SK-N-SH (cell line): ENCODE results near the gene MTF2. TPM values are rescaled to one million over a fixed set of nuclear protein-coding genes. Genes with fewer than 3 reads are reported as not detected.
A peak's percentile ranks its signal among the peaks of the same experiment; 100 is the strongest.

Experiments used
- CTCF ChIA-PET: fragments of 300-600, 350-600 bp; formaldehyde crosslinking; extraction: SDS; loops from one replicate; lab custom pipeline; 2021; lab: Yijun Ruan, JAX
- POLR2A ChIA-PET: fragments of 350-600 bp; sonication (Branson Sonifier 250); formaldehyde crosslinking; extraction: SDS; loops from one replicate; lab custom pipeline; 2020; ENCODE audit warnings: antibody characterized with exemption, inconsistent platforms; lab: Yijun Ruan, JAX
- DNase-seq: peaks from one replicate; pipeline ENCODE4 v3.0.0; 2012
- H2AFZ ChIP-seq: fragments of 200-600 bp; sonication (generic); 2 replicates; pipeline ENCODE4 v1.8.1; 2016; ENCODE audit warnings: antibody characterized with exemption, mild to moderate bottlenecking, low read depth
- H3F3A ChIP-seq: fragments of 200-600 bp; sonication (generic); replicated peaks from 2 replicates; pipeline ENCODE3; 2016; ENCODE audit warnings: antibody characterized with exemption, mild to moderate bottlenecking; ENCODE audit not compliant: insufficient read depth
- H3K27ac ChIP-seq, 2 experiments: fragments of 200-500 bp in 1 of 2; fragments of 200-600 bp in 1 of 2; sonication (Bioruptor generic) in 1 of 2; sonication (generic), shearing (Covaris generic) in 1 of 2; 2 replicates each; pipeline versions ENCODE4 v1.5.1 to v1.6.1; 2014 to 2016; ENCODE audit warnings: low read depth in 2 of 2, inconsistent platforms in 1 of 2, low read length in 1 of 2, mild to moderate bottlenecking in 1 of 2, mixed read lengths in 1 of 2
- H3K27me3 ChIP-seq: fragments of 200-600 bp; sonication (generic), shearing (Covaris generic); 2 replicates; pipeline ENCODE4 v1.6.1; 2016; ENCODE audit warnings: mixed run types; ENCODE audit not compliant: insufficient read depth
- H3K36me3 ChIP-seq, 2 experiments: fragments of 200-500 bp in 1 of 2; fragments of 200-600 bp in 1 of 2; sonication (Bioruptor generic) in 1 of 2; sonication (generic) in 1 of 2; replicated peaks in 1 of 2; 2 replicates each; pipeline versions ENCODE3 to v1.5.1; 2014 to 2016; ENCODE audit warnings: low read length in 1 of 2, mild to moderate bottlenecking in 1 of 2; ENCODE audit not compliant: insufficient read depth in 2 of 2, control insufficient read depth in 1 of 2
- H3K4me1 ChIP-seq, 2 experiments: fragments of 200-500 bp in 1 of 2; fragments of 200-600 bp in 1 of 2; sonication (Bioruptor generic) in 1 of 2; sonication (generic), shearing (Covaris generic) in 1 of 2; 2 replicates each; pipeline versions ENCODE4 v1.5.1 to v1.6.1; 2014 to 2016; ENCODE audit warnings: low read depth in 1 of 2, low read length in 1 of 2, mixed run types in 1 of 2; ENCODE audit not compliant: insufficient read depth in 2 of 2, control insufficient read depth in 1 of 2
- H3K4me2 ChIP-seq: fragments of 200-600 bp; sonication (generic), shearing (Covaris generic); 2 replicates; pipeline ENCODE4 v1.6.1; 2017; ENCODE audit warnings: mixed run types
- H3K4me3 ChIP-seq, 2 experiments: fragments of 200-500 bp in 1 of 2; fragments of 200-600 bp in 1 of 2; sonication (Bioruptor generic) in 1 of 2; sonication (generic), shearing (Covaris generic) in 1 of 2; 2 replicates each; pipeline versions ENCODE4 v1.5.1 to v1.8.1; 2014 to 2016; ENCODE audit warnings: low read depth in 2 of 2, inconsistent platforms in 1 of 2, low read length in 1 of 2, mild to moderate bottlenecking in 1 of 2, mixed read lengths in 1 of 2, moderate library complexity in 1 of 2
- H3K79me2 ChIP-seq: fragments of 200-600 bp; sonication (generic); 2 replicates; pipeline ENCODE4 v1.8.1; 2017; ENCODE audit warnings: mild to moderate bottlenecking; ENCODE audit not compliant: insufficient read depth
- H3K9ac ChIP-seq: fragments of 200-600 bp; sonication (generic); 2 replicates; pipeline ENCODE4 v1.6.1; 2017; ENCODE audit warnings: mixed run types
- H3K9me2 ChIP-seq: fragments of 200-600 bp; sonication (generic); 2 replicates; pipeline ENCODE4 v1.6.1; 2017; ENCODE audit warnings: mixed run types
- H3K9me3 ChIP-seq: fragments of 200-600 bp; sonication (generic); 2 replicates; pipeline ENCODE4 v1.6.1; 2017; ENCODE audit warnings: mixed run types, mild to moderate bottlenecking, moderate library complexity
- H4K20me1 ChIP-seq: fragments of 200-600 bp; sonication (generic); 2 replicates; pipeline ENCODE4 v1.6.1; 2017; ENCODE audit warnings: mild to moderate bottlenecking, mixed run types; ENCODE audit not compliant: insufficient read depth
- CHD2 ChIP-seq: fragments of 150-350 bp; IDR thresholded peaks from 2 replicates; pipeline ENCODE4 v1.6.1; 2018; ENCODE audit warnings: low read length; ENCODE audit not compliant: partially characterized antibody
- ELF1 ChIP-seq: IDR thresholded peaks from 2 replicates; pipeline ENCODE4 v1.4.0; 2012
- EP300 ChIP-seq, 2 experiments: IDR thresholded peaks; 2 replicates each; pipeline versions ENCODE4 v1.4.0 to v1.6.1; 2012; ENCODE audit warnings: borderline replicate concordance in 1 of 2, low read depth in 1 of 2, low read length in 1 of 2
- EZH2phosphoT487 ChIP-seq: fragments of 200-600 bp; sonication (generic); IDR thresholded peaks from 2 replicates; pipeline ENCODE4 v1.6.1; 2017; ENCODE audit warnings: low read depth, mixed run types, mild to moderate bottlenecking, antibody characterized with exemption, moderate library complexity, borderline replicate concordance
- FOXJ3 ChIP-seq: sonication (generic); formaldehyde crosslinking; IDR thresholded peaks from 2 replicates; pipeline ENCODE4 v1.5.1; 2020; ENCODE audit warnings: mild to moderate bottlenecking, missing genetic modification reagents
- FOXM1 ChIP-seq: IDR thresholded peaks from 2 replicates; pipeline ENCODE4 v1.4.0; 2012; ENCODE audit warnings: low read depth, mild to moderate bottlenecking
- JUND ChIP-seq: IDR thresholded peaks from 2 replicates; pipeline ENCODE4 v1.4.0; 2012
- MEF2A ChIP-seq: IDR thresholded peaks from 2 replicates; pipeline ENCODE4 v1.4.0; 2012; ENCODE audit warnings: low read depth, borderline replicate concordance
- POLR2AphosphoS5 ChIP-seq: IDR thresholded peaks from 2 replicates; pipeline ENCODE4 v1.6.1; 2012; ENCODE audit warnings: low read depth, low read length
- RAD21 ChIP-seq: IDR thresholded peaks from 2 replicates; pipeline ENCODE4 v1.6.1; 2012; ENCODE audit warnings: mild to moderate bottlenecking, low read length
- RFX5 ChIP-seq: IDR thresholded peaks from 2 replicates; pipeline ENCODE4 v1.6.1; 2012; ENCODE audit warnings: mild to moderate bottlenecking, improper control_type of control experiment, low read length
- SIN3A ChIP-seq: IDR thresholded peaks from 2 replicates; pipeline ENCODE4 v1.6.1; 2012; ENCODE audit warnings: low read depth, mild to moderate bottlenecking, low read length, moderate library complexity, borderline replicate concordance
- SMC3 ChIP-seq: IDR thresholded peaks from 2 replicates; pipeline ENCODE4 v1.6.1; 2012; ENCODE audit warnings: low read depth, low read length, improper control_type of control experiment
- TCF12 ChIP-seq: IDR thresholded peaks from 2 replicates; pipeline ENCODE4 v1.4.0; 2012
- TEAD4 ChIP-seq: IDR thresholded peaks from 2 replicates; pipeline ENCODE4 v1.4.0; 2012; ENCODE audit warnings: mild to moderate bottlenecking, borderline replicate concordance; ENCODE audit not compliant: insufficient read depth
- YY1 ChIP-seq: IDR thresholded peaks from 2 replicates; pipeline ENCODE4 v1.4.0; 2012; ENCODE audit warnings: low read depth, mild to moderate bottlenecking
- WGBS: methylation state at CpG from one replicate; pipeline ENCODE4 v1.1.6; 2017; ENCODE audit warnings: low lambda C conversion rate; 5-methylcytosine and 5-hydroxymethylcytosine counted together
- polyA plus RNA-seq, 3 experiments: library from polyadenylated mRNA; depleted of rRNA; stranded (reverse); fragments of >200 nt; gene quantifications; 2 replicates each; pipeline ENCODE4 v1.2.3, GENCODE V29; 2012
- TF ChIP-seq, protein P1 (sequence below): IDR thresholded peaks from 2 replicates; pipeline ENCODE4 v1.6.1; 2012; ENCODE audit warnings: mild to moderate bottlenecking, low read depth, low read length, moderate library complexity
- TF ChIP-seq, protein P2 (sequence below): fragments of 150-350 bp; IDR thresholded peaks from 2 replicates; pipeline ENCODE4 v1.6.1; 2016; ENCODE audit warnings: mild to moderate bottlenecking, low read depth, low read length
- TF ChIP-seq, protein P3 (sequence below): fragments of 150-350 bp; IDR thresholded peaks from 2 replicates; pipeline ENCODE4 v1.6.1; 2017; ENCODE audit warnings: antibody characterized with exemption, low read length, low read depth, borderline replicate concordance

Gene MTF2
- polyA plus RNA-seq, 1 of the 3 experiments (the other 2 are of a cell fraction) = 11.9 TPM

DNA sequence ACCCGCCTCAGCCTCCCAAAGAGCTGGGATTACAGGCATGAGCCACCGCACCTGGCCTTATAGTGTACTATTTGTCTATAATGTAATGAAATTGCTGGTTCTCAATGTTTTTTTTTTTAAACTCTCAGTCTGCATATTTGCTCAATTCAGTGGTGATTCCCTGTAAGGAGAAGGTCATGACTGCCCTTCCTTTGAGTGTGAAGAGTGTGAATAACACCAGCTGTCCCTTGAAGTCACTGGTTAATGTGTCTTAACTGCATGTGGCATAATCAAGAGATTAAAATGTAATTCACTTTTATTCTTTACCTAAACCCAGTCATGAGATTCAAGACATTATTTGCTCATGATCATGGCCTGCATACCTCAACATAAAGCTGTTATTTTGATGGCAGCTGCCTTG lies 30.5 kb downstream of the MTF2 start:
- Histone ChIP-seq H4K20me1 (no peaks in the 10 kb centered on the region; the same call in 1 of the 2 replicates), H3K4me1 (peaks cover 0 to 16% of the 10 kb centered on the region in 2 experiments; a peak in 2 of 4 replicates), H3K4me2 (no peak overlapping the region), H3K79me2 (peaks cover 100% of the 10 kb centered on the region), H3K27ac (no peak overlapping the region), H2AFZ (no peak overlapping the region), H3K9ac (no peak overlapping the region), H3K27me3 (no peaks in the 10 kb centered on the region), H3F3A (peaks cover 4% of the 10 kb centered on the region), H3K4me3 (no peak overlapping the region), H3K36me3 (peaks cover 3 to 36% of the 10 kb centered on the region in 2 experiments), H3K9me2 (no peaks in the 10 kb centered on the region), H3K9me3 (peaks cover 3% of the 10 kb centered on the region)
- no peak for TF ChIP-seq TCF12
- TF ChIP-seq YY1 = no peak
- TF ChIP-seq FOXM1 = no peak
- TF ChIP-seq SIN3A = no peak
- no peak for TF ChIP-seq JUND
- no peak for TF ChIP-seq FOXJ3 (CRISPR knock-in tag)
- no peak for TF ChIP-seq POLR2AphosphoS5
- TF ChIP-seq RAD21 = no peak
- TF ChIP-seq RFX5 = no peak
- TF ChIP-seq, protein P1, sequence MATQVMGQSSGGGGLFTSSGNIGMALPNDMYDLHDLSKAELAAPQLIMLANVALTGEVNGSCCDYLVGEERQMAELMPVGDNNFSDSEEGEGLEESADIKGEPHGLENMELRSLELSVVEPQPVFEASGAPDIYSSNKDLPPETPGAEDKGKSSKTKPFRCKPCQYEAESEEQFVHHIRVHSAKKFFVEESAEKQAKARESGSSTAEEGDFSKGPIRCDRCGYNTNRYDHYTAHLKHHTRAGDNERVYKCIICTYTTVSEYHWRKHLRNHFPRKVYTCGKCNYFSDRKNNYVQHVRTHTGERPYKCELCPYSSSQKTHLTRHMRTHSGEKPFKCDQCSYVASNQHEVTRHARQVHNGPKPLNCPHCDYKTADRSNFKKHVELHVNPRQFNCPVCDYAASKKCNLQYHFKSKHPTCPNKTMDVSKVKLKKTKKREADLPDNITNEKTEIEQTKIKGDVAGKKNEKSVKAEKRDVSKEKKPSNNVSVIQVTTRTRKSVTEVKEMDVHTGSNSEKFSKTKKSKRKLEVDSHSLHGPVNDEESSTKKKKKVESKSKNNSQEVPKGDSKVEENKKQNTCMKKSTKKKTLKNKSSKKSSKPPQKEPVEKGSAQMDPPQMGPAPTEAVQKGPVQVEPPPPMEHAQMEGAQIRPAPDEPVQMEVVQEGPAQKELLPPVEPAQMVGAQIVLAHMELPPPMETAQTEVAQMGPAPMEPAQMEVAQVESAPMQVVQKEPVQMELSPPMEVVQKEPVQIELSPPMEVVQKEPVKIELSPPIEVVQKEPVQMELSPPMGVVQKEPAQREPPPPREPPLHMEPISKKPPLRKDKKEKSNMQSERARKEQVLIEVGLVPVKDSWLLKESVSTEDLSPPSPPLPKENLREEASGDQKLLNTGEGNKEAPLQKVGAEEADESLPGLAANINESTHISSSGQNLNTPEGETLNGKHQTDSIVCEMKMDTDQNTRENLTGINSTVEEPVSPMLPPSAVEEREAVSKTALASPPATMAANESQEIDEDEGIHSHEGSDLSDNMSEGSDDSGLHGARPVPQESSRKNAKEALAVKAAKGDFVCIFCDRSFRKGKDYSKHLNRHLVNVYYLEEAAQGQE = no peak
- no peak for TF ChIP-seq MEF2A
- TF ChIP-seq ELF1 = no peak
- ChIA-PET POLR2A (no interaction called here), CTCF (interaction anchor here (1.0 kb wide), 1 partner anchor 16 kb away, joined by 4 read pairs; no protein-coding TSS in a partner anchor)
- no peak for DNase-seq
- WGBS = 100% methylated on average over 2 of the region's 2 CpGs

DNA sequence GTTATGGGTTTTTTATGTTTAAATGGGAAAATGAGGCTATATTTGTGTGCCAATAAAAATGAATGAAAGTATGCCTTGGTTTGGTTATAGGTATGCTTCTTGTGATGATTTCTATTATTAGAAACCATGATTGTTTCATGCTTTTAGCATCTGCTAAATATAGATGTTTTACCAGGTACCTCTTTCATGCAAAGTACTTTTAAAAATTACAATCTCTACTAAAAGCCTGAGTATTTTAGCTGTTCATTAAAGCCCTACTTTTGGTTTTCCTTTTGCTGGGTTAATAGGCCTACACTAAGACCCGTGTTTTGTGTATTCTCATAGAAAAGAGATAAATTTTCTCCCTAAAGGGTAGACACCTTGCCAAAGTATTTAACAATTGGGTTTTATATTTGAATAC lies 32.0 kb downstream of the MTF2 start:
- Histone ChIP-seq H3K27me3 (no peaks in the 10 kb centered on the region), H3K4me2 (0 out of 2 replicates have a peak overlapping the region, but pooled peaks have one; percentile 13), H3K9me3 (peaks cover 3% of the 10 kb centered on the region), H4K20me1 (no peaks in the 10 kb centered on the region; the same call in 1 of the 2 replicates), H3F3A (peaks cover 4% of the 10 kb centered on the region), H3K9ac (no peak overlapping the region), H3K4me3 (no peak overlapping the region), H3K27ac (peak overlapping the region in 1 of 2 experiments; percentile 32; a peak in 2 of 4 replicates), H3K4me1 (peaks cover 0 to 16% of the 10 kb centered on the region in 2 experiments; a peak in 2 of 4 replicates), H3K79me2 (peaks cover 85% of the 10 kb centered on the region), H2AFZ (no peak overlapping the region), H3K36me3 (peaks cover 15 to 42% of the 10 kb centered on the region in 2 experiments), H3K9me2 (no peaks in the 10 kb centered on the region)
- 100% methylated on average over 1 of the region's 1 CpG for WGBS
- ChIA-PET CTCF (interaction anchor here (0.8 kb wide), 1 partner anchor 67 kb away, joined by 3 read pairs; no protein-coding TSS in a partner anchor), POLR2A (no interaction called here)
- DNase-seq = no peak
- TF ChIP-seq TEAD4 = no peak
- TF ChIP-seq SMC3 = no peak
- TF ChIP-seq RAD21 = no peak
- TF ChIP-seq EP300 (IDR thresholded peaks at IDR 0.05; ENCODE audit: borderline replicate concordance in 1 of 2, low read depth in 1 of 2, low read length in 1 of 2) = no peak
- TF ChIP-seq EZH2phosphoT487 = no peak
- no peak for TF ChIP-seq CHD2
- TF ChIP-seq, protein P2, sequence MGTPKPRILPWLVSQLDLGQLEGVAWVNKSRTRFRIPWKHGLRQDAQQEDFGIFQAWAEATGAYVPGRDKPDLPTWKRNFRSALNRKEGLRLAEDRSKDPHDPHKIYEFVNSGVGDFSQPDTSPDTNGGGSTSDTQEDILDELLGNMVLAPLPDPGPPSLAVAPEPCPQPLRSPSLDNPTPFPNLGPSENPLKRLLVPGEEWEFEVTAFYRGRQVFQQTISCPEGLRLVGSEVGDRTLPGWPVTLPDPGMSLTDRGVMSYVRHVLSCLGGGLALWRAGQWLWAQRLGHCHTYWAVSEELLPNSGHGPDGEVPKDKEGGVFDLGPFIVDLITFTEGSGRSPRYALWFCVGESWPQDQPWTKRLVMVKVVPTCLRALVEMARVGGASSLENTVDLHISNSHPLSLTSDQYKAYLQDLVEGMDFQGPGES = no peak
- TF ChIP-seq, protein P3, sequence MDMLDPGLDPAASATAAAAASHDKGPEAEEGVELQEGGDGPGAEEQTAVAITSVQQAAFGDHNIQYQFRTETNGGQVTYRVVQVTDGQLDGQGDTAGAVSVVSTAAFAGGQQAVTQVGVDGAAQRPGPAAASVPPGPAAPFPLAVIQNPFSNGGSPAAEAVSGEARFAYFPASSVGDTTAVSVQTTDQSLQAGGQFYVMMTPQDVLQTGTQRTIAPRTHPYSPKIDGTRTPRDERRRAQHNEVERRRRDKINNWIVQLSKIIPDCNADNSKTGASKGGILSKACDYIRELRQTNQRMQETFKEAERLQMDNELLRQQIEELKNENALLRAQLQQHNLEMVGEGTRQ = no peak
- TF ChIP-seq MEF2A = no peak
- TF ChIP-seq, protein P1 = no peak
